ENCODE results near the gene ZNF77.
"Not testable (repeated sequence)": the region's sequence is repeated elsewhere in the genome, so short reads cannot be mapped to it uniquely, and the experiment has no call there.

The ZNF77 gene

GRCh38 chr19:2944775-2945574, at the start of gene ZNF77:
Gene ZNF77, minus strand, starts transcription at chr19:2944971. Its CDS starts 131 bp downstream, at chr19:2944840.
- Mint-ChIP-seq H3K36me3 (no peaks in the 10 kb centered on the region), H3K27ac (peak within 1 kb of the TSS; percentile 97), H3K4me1 (ENCODE audit: low read depth) (peaks cover 37% of the 10 kb centered on the region), H3K27me3 (no peaks in the 10 kb centered on the region), H3K9me3 (ENCODE audit: low read depth) (no peaks in the 10 kb centered on the region), H3K4me3 (peak within 1 kb of the TSS; percentile 97)

- Mint-ChIP-seq H3K9me3 (ENCODE audit: low read depth) (no peaks in the 10 kb centered on the region), H3K36me3 (no peaks in the 10 kb centered on the region), H3K4me3 (no peak overlapping the region), H3K27ac (no peak overlapping the region), H3K4me1 (ENCODE audit: low read depth) (no peaks in the 10 kb centered on the region), H3K27me3 (no peaks in the 10 kb centered on the region)
Observed at GRCh38 chr19:2993579-2993978, 48.8 kb upstream of the ZNF77 start.

DNA sequence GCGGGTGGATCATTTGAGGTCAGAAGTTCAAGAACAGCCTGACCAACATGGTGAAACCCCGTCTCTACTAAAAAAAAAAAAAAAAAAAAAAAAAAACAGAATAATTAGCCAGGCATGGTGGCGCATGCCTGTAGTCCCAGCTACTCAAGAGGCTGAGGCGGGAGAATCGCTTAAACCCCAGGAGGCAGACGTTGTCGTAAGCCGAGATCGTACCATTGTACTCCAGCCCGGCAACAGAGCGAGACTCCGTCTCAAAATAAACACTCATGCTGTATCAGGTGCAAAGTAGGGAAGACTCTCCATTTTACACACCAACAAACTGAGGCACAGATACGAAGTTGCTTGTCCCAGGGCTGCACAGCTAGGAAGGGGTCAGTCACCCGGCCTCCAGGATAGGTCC, 48.2 kb upstream of the ZNF77 start:
- Mint-ChIP-seq H3K36me3 (no peaks in the 10 kb centered on the region), H3K9me3 (ENCODE audit: low read depth) (no peaks in the 10 kb centered on the region), H3K27ac (no peak overlapping the region), H3K27me3 (no peaks in the 10 kb centered on the region), H3K4me3 (no peak overlapping the region), H3K4me1 (ENCODE audit: low read depth) (no peaks in the 10 kb centered on the region)

GRCh38 chr19:2992333-2992732, 47.6 kb upstream of the ZNF77 start:
- H3K27ac Mint-ChIP-seq; H3K27me3 Mint-ChIP-seq; H3K9me3 Mint-ChIP-seq (ENCODE audit: low read depth); H3K4me1 Mint-ChIP-seq (ENCODE audit: low read depth); H3K36me3 Mint-ChIP-seq; H3K4me3 Mint-ChIP-seq: not testable (repeated sequence)

- Mint-ChIP-seq H3K4me3 (no peak overlapping the region), H3K27ac (no peak overlapping the region), H3K9me3 (ENCODE audit: low read depth) (no peaks in the 10 kb centered on the region), H3K27me3 (no peaks in the 10 kb centered on the region), H3K36me3 (no peaks in the 10 kb centered on the region), H3K4me1 (ENCODE audit: low read depth) (no peaks in the 10 kb centered on the region)
Observed at GRCh38 chr19:2989236-2989946, 44.6 kb upstream of the ZNF77 start.

- Mint-ChIP-seq H3K9me3 (ENCODE audit: low read depth) (no peaks in the 10 kb centered on the region), H3K4me3 (no peak overlapping the region), H3K27me3 (no peaks in the 10 kb centered on the region), H3K4me1 (ENCODE audit: low read depth) (no peaks in the 10 kb centered on the region), H3K27ac (no peak overlapping the region), H3K36me3 (no peaks in the 10 kb centered on the region)
Observed at GRCh38 chr19:2988568-2988967, 43.8 kb upstream of the ZNF77 start.

DNA sequence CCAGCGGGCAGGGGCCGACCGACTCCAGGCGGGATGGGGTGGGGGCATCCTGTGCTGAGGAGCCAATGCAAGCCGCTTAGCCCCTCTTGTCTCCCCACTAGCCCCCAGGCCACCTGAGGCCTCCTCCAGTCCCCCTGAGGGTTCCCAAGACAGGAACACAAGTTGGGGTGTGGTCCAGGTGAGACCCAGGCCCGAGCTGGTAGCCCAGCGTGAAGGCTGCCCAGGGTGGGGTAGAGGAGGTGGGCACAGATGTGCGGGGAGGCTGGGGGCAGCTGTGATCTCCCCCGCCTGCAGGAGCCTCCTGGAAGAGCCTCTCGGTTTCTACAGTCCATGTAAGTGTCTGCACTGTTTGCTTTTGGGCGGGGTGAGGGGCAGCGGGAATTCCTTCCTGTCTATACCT, 43.0 kb upstream of the ZNF77 start:
- no peaks in the 10 kb centered on the region for H3K36me3 Mint-ChIP-seq
- no peak overlapping the region for H3K27ac Mint-ChIP-seq
- no peak overlapping the region for H3K4me3 Mint-ChIP-seq
- H3K9me3 Mint-ChIP-seq (ENCODE audit: low read depth) = no peaks in the 10 kb centered on the region
- peaks cover 1% of the 10 kb centered on the region for H3K27me3 Mint-ChIP-seq
- H3K4me1 Mint-ChIP-seq (ENCODE audit: low read depth) = no peaks in the 10 kb centered on the region

- H3K4me1 Mint-ChIP-seq (ENCODE audit: low read depth) = no peaks in the 10 kb centered on the region
- H3K27ac Mint-ChIP-seq = no peak overlapping the region
- peaks cover 1% of the 10 kb centered on the region for H3K27me3 Mint-ChIP-seq
- H3K9me3 Mint-ChIP-seq (ENCODE audit: low read depth) = no peaks in the 10 kb centered on the region
- no peak overlapping the region for H3K4me3 Mint-ChIP-seq
- H3K36me3 Mint-ChIP-seq = no peaks in the 10 kb centered on the region
Observed at GRCh38 chr19:2986951-2987524, 42.3 kb upstream of the ZNF77 start.

- H3K27ac Mint-ChIP-seq = no peak overlapping the region
Observed at GRCh38 chr19:2984215-2984528, 39.4 kb upstream of the ZNF77 start.

DNA sequence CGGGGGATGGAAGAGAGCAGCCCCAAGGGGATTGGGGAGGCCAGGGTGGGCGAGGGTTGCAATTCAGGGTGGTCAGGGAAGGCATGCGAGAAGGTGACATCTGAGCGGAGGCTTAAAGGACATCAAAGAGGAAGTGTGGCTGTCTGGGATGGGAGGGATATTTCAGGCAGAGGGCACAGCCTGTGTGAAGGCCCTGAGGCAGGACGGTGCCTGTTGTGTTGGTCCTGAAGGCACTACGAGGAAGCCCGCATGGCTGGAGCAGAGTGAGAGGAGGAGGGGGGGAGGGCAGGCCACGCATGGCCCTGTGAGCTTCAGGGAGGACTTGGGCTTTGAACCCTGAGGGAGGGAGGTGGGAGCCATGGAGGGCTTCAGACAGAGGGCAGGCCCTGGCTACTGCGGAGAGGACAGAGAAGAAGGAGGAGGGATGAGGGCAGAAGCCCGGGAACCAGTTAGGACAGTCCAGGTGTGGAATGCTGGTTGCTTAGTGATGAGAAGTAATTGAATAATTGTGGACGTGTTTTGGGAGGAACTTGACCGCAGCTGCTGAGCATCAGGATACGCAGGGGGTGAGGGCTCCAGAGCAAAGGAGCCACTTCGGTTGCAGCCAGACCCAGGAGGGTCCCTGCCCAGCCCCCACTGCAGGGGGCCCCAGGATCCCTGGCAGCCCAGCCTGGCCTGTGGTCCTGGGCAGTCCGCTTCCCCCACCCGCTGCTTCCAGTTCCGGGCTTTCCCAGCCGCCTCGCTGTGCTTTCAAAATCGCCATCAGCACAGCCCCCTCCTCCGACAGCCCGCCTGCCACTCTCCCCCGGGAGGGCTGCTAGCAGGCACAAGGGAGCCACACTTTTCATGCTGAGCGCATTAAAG, 38.8 kb upstream of the ZNF77 start:
- Mint-ChIP-seq H3K4me3 (no peak overlapping the region), H3K36me3 (no peaks in the 10 kb centered on the region), H3K27me3 (peaks cover 1% of the 10 kb centered on the region), H3K27ac (no peak overlapping the region), H3K4me1 (ENCODE audit: low read depth) (no peaks in the 10 kb centered on the region), H3K9me3 (ENCODE audit: low read depth) (no peaks in the 10 kb centered on the region)

More at GRCh38 chr19:2984215-2984528, 39.4 kb upstream of the ZNF77 start:
- no peak overlapping the region for H3K4me3 Mint-ChIP-seq
- no peaks in the 10 kb centered on the region for H3K4me1 Mint-ChIP-seq (ENCODE audit: low read depth)
- H3K36me3 Mint-ChIP-seq = no peaks in the 10 kb centered on the region
- H3K9me3 Mint-ChIP-seq (ENCODE audit: low read depth) = no peaks in the 10 kb centered on the region
- peaks cover 1% of the 10 kb centered on the region for H3K27me3 Mint-ChIP-seq

- H3K27me3 Mint-ChIP-seq = peaks cover 1% of the 10 kb centered on the region
- no peaks in the 10 kb centered on the region for H3K36me3 Mint-ChIP-seq
- H3K4me1 Mint-ChIP-seq (ENCODE audit: low read depth) = no peaks in the 10 kb centered on the region
- no peak overlapping the region for H3K27ac Mint-ChIP-seq
- no peak overlapping the region for H3K4me3 Mint-ChIP-seq
- no peaks in the 10 kb centered on the region for H3K9me3 Mint-ChIP-seq (ENCODE audit: low read depth)
Observed at GRCh38 chr19:2982983-2983350, 38.2 kb upstream of the ZNF77 start.

DNA sequence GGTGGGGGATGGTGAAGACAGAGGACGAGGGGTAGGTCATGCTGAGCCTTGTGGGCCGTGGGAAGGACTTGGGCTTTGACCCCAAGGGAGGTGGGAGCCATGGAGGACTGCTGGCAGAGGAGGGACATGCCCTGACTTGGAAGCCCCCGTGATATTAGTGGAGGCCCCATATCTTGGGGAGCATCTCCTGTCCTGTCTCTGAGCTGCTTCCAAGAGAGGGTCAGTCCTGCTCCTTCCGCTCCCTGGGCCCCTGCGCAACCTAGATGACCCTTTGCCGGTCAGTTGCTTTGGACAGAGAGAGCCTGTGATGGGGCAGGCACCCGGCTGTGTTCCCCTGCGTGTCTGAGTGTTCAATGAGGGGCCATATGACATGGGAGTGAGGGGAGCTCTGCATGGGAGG, 37.8 kb upstream of the ZNF77 start:
- H3K9me3 Mint-ChIP-seq (ENCODE audit: low read depth) = no peaks in the 10 kb centered on the region
- no peak overlapping the region for H3K27ac Mint-ChIP-seq
- no peaks in the 10 kb centered on the region for H3K36me3 Mint-ChIP-seq
- no peak overlapping the region for H3K4me3 Mint-ChIP-seq
- H3K4me1 Mint-ChIP-seq (ENCODE audit: low read depth) = peaks cover 2% of the 10 kb centered on the region
- peaks cover 1% of the 10 kb centered on the region for H3K27me3 Mint-ChIP-seq

GRCh38 chr19:2981898-2982297, 37.1 kb upstream of the ZNF77 start:
- H3K27me3 Mint-ChIP-seq = peaks cover 1% of the 10 kb centered on the region

DNA sequence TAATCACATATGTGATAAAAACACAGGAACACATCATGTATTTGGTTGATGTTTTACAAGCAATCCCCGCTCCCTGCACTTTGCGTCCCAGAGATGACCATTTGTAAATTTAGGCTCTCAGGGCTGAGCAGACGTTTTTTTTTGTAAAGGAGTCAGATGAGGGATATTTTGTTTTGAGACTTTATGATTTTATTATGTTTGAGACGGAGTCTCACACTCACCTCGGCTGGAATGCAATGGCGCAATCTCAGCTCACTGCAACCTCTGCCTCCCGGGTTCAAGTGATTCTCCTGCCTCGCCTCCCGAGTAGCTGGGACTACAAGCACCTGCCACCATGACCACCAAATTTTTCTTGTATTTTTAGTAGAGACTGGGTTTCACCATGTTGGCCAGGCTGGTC, 34.0 kb upstream of the ZNF77 start:
- Mint-ChIP-seq H3K4me3 (no peak overlapping the region), H3K27me3 (peaks cover 1% of the 10 kb centered on the region), H3K27ac (no peak overlapping the region), H3K36me3 (no peaks in the 10 kb centered on the region), H3K9me3 (ENCODE audit: low read depth) (no peaks in the 10 kb centered on the region), H3K4me1 (ENCODE audit: low read depth) (peaks cover 17% of the 10 kb centered on the region)

More at GRCh38 chr19:2981898-2982297, 37.1 kb upstream of the ZNF77 start:
- Mint-ChIP-seq H3K27ac (no peak overlapping the region), H3K4me3 (no peak overlapping the region), H3K36me3 (no peaks in the 10 kb centered on the region), H3K4me1 (ENCODE audit: low read depth) (peaks cover 4% of the 10 kb centered on the region), H3K9me3 (ENCODE audit: low read depth) (no peaks in the 10 kb centered on the region)
